ENCODE measurements around the gene KREMEN2. TPM values are rescaled to one million over a fixed set of nuclear protein-coding genes. Genes with fewer than 3 reads are reported as not detected.

KREMEN2 gene
- total and polyA plus RNA-seq, 9 of the 15 experiments (the other 6 are each of a cell fraction or from before 2014, with no cell fraction given): 0.04 to 7.7 (median 1.5) TPM; not detected in 1

DNA sequence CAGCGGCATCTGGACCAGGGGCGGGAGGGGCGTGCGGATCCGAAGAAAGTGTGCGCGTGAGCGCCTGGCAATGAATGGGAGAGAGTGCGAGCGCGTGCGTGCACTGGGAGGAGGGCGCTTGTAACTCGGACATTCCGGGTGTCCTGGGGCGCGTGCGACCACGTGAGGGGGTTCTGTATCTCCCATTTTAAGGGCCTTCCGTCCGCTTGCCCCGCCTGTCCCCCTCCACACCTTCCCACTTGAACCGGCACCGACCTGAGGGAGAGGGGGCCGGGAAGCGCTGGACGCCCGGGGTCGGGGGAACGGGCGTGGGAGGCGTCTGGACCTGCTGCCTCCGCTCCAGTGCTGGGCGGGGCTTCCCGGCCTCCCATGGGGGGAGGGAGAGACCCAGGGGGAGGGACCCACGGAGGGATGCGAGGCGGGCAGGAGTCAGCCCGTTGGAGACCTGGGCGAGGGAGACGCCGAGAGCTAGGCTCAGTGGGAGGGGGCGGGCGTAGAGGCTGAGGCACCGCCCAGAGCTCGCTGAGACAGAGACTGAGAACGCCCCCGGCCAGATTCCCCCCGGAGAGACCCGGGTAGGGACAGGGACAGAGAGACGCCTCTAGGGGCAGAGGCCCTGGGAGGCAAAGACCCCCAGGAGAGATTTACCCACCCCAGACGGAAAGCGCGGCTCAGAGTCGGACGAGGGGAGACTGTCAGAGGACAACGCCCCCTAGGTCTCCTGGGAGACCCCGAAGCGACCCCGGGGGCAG lies at the start of gene KREMEN2 (continued):
- TF ChIP-seq, protein P1, sequence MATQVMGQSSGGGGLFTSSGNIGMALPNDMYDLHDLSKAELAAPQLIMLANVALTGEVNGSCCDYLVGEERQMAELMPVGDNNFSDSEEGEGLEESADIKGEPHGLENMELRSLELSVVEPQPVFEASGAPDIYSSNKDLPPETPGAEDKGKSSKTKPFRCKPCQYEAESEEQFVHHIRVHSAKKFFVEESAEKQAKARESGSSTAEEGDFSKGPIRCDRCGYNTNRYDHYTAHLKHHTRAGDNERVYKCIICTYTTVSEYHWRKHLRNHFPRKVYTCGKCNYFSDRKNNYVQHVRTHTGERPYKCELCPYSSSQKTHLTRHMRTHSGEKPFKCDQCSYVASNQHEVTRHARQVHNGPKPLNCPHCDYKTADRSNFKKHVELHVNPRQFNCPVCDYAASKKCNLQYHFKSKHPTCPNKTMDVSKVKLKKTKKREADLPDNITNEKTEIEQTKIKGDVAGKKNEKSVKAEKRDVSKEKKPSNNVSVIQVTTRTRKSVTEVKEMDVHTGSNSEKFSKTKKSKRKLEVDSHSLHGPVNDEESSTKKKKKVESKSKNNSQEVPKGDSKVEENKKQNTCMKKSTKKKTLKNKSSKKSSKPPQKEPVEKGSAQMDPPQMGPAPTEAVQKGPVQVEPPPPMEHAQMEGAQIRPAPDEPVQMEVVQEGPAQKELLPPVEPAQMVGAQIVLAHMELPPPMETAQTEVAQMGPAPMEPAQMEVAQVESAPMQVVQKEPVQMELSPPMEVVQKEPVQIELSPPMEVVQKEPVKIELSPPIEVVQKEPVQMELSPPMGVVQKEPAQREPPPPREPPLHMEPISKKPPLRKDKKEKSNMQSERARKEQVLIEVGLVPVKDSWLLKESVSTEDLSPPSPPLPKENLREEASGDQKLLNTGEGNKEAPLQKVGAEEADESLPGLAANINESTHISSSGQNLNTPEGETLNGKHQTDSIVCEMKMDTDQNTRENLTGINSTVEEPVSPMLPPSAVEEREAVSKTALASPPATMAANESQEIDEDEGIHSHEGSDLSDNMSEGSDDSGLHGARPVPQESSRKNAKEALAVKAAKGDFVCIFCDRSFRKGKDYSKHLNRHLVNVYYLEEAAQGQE (IDR thresholded peaks at IDR 0.05; ENCODE audit: borderline replicate concordance): peak; percentile 21; the same call in 1 of the 2 replicates
- TF ChIP-seq, protein P1 (CRISPR knock-in tag; IDR thresholded peaks at IDR 0.05; ENCODE audit: low read depth): no peak
- TF ChIP-seq ZNF785 (CRISPR knock-in tag; IDR thresholded peaks at IDR 0.05) (no peak), DACH1 (IDR thresholded peaks at IDR 0.05; ENCODE audit: partially characterized antibody) (no peak), SMARCB1 (IDR thresholded peaks at IDR 0.05; ENCODE audit: insufficient read length, low read depth) (no peak), FOXP1 (CRISPR knock-in tag; IDR thresholded peaks at IDR 0.05) (no peak), ZNF263 (CRISPR knock-in tag; IDR thresholded peaks at IDR 0.05; ENCODE audit: borderline replicate concordance) (peak; percentile 45; the same call in 1 of the 2 replicates), RCOR1 (IDR thresholded peaks at IDR 0.05; ENCODE audit: borderline replicate concordance in 1 of 2, low read depth in 2 of 2, low read length in 2 of 2) (0 out of 4 replicates have a peak, but pooled peaks of 1 of the 2 experiments have one; percentile 37), POLR2A (conservative IDR thresholded peaks at IDR 0.05) (peak; percentile 83), MTA1 (IDR thresholded peaks at IDR 0.05; ENCODE audit: borderline replicate concordance) (no peak)
- TF ChIP-seq, protein P2, sequence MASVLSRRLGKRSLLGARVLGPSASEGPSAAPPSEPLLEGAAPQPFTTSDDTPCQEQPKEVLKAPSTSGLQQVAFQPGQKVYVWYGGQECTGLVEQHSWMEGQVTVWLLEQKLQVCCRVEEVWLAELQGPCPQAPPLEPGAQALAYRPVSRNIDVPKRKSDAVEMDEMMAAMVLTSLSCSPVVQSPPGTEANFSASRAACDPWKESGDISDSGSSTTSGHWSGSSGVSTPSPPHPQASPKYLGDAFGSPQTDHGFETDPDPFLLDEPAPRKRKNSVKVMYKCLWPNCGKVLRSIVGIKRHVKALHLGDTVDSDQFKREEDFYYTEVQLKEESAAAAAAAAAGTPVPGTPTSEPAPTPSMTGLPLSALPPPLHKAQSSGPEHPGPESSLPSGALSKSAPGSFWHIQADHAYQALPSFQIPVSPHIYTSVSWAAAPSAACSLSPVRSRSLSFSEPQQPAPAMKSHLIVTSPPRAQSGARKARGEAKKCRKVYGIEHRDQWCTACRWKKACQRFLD (CRISPR knock-in tag; IDR thresholded peaks at IDR 0.05): no peak
- TF ChIP-seq, protein P3, sequence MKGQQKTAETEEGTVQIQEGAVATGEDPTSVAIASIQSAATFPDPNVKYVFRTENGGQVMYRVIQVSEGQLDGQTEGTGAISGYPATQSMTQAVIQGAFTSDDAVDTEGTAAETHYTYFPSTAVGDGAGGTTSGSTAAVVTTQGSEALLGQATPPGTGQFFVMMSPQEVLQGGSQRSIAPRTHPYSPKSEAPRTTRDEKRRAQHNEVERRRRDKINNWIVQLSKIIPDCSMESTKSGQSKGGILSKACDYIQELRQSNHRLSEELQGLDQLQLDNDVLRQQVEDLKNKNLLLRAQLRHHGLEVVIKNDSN (CRISPR knock-in tag; IDR thresholded peaks at IDR 0.05): peak; percentile 82
- TF ChIP-seq, protein P4, sequence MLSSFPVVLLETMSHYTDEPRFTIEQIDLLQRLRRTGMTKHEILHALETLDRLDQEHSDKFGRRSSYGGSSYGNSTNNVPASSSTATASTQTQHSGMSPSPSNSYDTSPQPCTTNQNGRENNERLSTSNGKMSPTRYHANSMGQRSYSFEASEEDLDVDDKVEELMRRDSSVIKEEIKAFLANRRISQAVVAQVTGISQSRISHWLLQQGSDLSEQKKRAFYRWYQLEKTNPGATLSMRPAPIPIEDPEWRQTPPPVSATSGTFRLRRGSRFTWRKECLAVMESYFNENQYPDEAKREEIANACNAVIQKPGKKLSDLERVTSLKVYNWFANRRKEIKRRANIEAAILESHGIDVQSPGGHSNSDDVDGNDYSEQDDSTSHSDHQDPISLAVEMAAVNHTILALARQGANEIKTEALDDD (IDR thresholded peaks at IDR 0.05): no peak
- TF ChIP-seq, protein P5, sequence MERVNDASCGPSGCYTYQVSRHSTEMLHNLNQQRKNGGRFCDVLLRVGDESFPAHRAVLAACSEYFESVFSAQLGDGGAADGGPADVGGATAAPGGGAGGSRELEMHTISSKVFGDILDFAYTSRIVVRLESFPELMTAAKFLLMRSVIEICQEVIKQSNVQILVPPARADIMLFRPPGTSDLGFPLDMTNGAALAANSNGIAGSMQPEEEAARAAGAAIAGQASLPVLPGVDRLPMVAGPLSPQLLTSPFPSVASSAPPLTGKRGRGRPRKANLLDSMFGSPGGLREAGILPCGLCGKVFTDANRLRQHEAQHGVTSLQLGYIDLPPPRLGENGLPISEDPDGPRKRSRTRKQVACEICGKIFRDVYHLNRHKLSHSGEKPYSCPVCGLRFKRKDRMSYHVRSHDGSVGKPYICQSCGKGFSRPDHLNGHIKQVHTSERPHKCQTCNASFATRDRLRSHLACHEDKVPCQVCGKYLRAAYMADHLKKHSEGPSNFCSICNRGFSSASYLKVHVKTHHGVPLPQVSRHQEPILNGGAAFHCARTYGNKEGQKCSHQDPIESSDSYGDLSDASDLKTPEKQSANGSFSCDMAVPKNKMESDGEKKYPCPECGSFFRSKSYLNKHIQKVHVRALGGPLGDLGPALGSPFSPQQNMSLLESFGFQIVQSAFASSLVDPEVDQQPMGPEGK (CRISPR knock-in tag; IDR thresholded peaks at IDR 0.05; ENCODE audit: borderline replicate concordance): no peak

All from K562 (cell line).